ENCODE results near the gene RANBP17.
"Not testable (repeated sequence)": the region's sequence is repeated elsewhere in the genome, so short reads cannot be mapped to it uniquely, and the experiment has no call there.

Gene RANBP17

DNA sequence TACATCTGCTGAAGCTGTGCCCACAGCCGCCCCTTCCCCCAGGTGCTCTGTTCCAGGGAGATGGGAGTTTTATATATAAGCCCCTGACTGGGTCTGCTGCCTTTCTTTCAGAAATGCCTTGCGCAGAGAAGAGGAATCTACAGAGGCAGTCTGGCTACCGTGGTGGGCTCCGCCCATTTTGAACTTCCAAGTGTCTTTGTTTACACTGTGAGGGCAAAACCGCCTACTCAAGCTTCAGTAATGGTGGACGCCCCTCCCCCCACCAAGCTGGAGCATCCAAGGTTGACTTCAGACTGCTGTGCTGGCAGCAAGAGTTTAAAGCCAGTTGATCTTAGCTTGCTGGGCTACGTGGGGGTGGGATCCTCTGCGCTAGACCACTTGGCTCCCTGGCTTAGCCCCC lies 41.3 kb downstream of the RANBP17 start:
- H3K4me1 ChIP-seq: no peaks in the 10 kb centered on the region
- no peak overlapping the region for H3K27ac ChIP-seq
- no peaks in the 10 kb centered on the region for H3K9me3 ChIP-seq (ENCODE audit: control insufficient read depth, low read length)
- H3K79me2 ChIP-seq: no peaks in the 10 kb centered on the region
- no peak overlapping the region for H2AFZ ChIP-seq
- no peaks in the 10 kb centered on the region for H3K36me3 ChIP-seq (ENCODE audit: control insufficient read depth, insufficient read depth, low read length)
- no peak overlapping the region for H3K4me2 ChIP-seq (ENCODE audit: low read length)
- H3K27me3 ChIP-seq (ENCODE audit: control insufficient read depth, insufficient read depth, low read length): no peaks in the 10 kb centered on the region
- H3K4me3 ChIP-seq (ENCODE audit: low read depth, low read length): no peak overlapping the region
- H3K9ac ChIP-seq: no peak overlapping the region
- TF ChIP-seq, protein P1, sequence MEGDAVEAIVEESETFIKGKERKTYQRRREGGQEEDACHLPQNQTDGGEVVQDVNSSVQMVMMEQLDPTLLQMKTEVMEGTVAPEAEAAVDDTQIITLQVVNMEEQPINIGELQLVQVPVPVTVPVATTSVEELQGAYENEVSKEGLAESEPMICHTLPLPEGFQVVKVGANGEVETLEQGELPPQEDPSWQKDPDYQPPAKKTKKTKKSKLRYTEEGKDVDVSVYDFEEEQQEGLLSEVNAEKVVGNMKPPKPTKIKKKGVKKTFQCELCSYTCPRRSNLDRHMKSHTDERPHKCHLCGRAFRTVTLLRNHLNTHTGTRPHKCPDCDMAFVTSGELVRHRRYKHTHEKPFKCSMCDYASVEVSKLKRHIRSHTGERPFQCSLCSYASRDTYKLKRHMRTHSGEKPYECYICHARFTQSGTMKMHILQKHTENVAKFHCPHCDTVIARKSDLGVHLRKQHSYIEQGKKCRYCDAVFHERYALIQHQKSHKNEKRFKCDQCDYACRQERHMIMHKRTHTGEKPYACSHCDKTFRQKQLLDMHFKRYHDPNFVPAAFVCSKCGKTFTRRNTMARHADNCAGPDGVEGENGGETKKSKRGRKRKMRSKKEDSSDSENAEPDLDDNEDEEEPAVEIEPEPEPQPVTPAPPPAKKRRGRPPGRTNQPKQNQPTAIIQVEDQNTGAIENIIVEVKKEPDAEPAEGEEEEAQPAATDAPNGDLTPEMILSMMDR (IDR thresholded peaks at IDR 0.05): no peak

DNA sequence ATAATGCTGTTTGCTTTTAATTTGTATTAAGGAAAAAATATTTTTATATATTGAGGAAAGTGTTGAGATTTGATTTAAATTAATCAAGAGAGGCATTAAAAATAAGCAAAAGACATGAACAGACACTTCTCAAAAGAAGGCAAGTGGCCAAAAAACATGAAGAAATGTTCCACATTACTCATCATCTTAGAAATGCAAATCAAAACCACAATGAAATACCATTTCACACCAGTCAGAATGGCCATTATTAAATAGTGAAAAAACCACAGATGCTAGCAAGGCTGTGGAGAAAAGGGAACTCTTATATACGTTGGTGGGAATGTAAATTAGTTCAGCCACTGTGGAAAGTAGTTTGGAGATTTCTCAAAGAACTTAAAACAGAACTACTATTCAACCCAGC lies 45.9 kb downstream of the RANBP17 start:
- TF ChIP-seq, protein P1 (IDR thresholded peaks at IDR 0.05): no peak
- Histone ChIP-seq H3K27me3 (ENCODE audit: control insufficient read depth, insufficient read depth, low read length) (no peaks in the 10 kb centered on the region), H3K36me3 (ENCODE audit: control insufficient read depth, insufficient read depth, low read length) (no peaks in the 10 kb centered on the region), H3K79me2 (no peaks in the 10 kb centered on the region), H3K9ac (no peak overlapping the region), H3K4me1 (no peaks in the 10 kb centered on the region), H3K4me3 (ENCODE audit: low read depth, low read length) (no peak overlapping the region), H3K27ac (no peak overlapping the region), H3K9me3 (ENCODE audit: control insufficient read depth, low read length) (no peaks in the 10 kb centered on the region), H2AFZ (no peak overlapping the region), H3K4me2 (ENCODE audit: low read length) (no peak overlapping the region)

GRCh38 chr5:170913573-170913972 lies 51.8 kb downstream of the RANBP17 start:
- H3K9me3 ChIP-seq (ENCODE audit: control insufficient read depth, low read length): no peaks in the 10 kb centered on the region
- no peaks in the 10 kb centered on the region for H3K27me3 ChIP-seq (ENCODE audit: control insufficient read depth, insufficient read depth, low read length)
- H3K36me3 ChIP-seq (ENCODE audit: control insufficient read depth, insufficient read depth, low read length): no peaks in the 10 kb centered on the region
- H3K79me2 ChIP-seq: no peaks in the 10 kb centered on the region
- no peak overlapping the region for H3K9ac ChIP-seq
- H3K4me2 ChIP-seq (ENCODE audit: low read length): no peak overlapping the region
- no peaks in the 10 kb centered on the region for H3K4me1 ChIP-seq
- TF ChIP-seq, protein P1 (IDR thresholded peaks at IDR 0.05): no peak
- no peak overlapping the region for H3K4me3 ChIP-seq (ENCODE audit: low read depth, low read length)
- H3K27ac ChIP-seq: no peak overlapping the region
- no peak overlapping the region for H2AFZ ChIP-seq

- Histone ChIP-seq H3K4me1 (no peaks in the 10 kb centered on the region), H3K27me3 (ENCODE audit: control insufficient read depth, insufficient read depth, low read length) (no peaks in the 10 kb centered on the region), H2AFZ (no peak overlapping the region), H3K4me2 (ENCODE audit: low read length) (no peak overlapping the region), H3K27ac (no peak overlapping the region), H3K9ac (no peak overlapping the region), H3K36me3 (ENCODE audit: control insufficient read depth, insufficient read depth, low read length) (no peaks in the 10 kb centered on the region), H3K9me3 (ENCODE audit: control insufficient read depth, low read length) (no peaks in the 10 kb centered on the region), H3K79me2 (no peaks in the 10 kb centered on the region), H3K4me3 (ENCODE audit: low read depth, low read length) (no peak overlapping the region)
- TF ChIP-seq, protein P1 (IDR thresholded peaks at IDR 0.05): no peak
Observed at GRCh38 chr5:170917113-170917512, 55.3 kb downstream of the RANBP17 start.

DNA sequence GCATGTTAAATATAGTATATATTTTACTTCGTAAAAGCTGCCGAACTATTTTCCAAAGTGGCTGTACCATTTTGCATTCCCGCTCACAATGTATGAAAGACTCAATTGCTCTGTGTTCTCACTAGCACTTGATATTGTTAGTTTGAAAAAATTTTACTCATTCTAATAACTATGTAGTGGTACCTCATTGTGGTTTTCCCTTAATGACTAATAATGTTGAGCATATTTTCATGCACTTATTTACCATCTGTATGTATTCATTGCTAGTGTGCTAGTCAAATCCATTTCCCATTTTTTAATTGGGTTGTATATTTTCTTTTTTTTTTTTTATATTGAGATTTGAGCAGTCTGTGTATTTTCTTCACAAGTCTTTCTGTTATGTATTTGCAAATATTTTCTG lies 58.4 kb downstream of the RANBP17 start:
- TF ChIP-seq, protein P1 (IDR thresholded peaks at IDR 0.05): no peak
- no peaks in the 10 kb centered on the region for H3K79me2 ChIP-seq
- H3K4me1 ChIP-seq: no peaks in the 10 kb centered on the region
- H3K9ac ChIP-seq: no peak overlapping the region
- no peaks in the 10 kb centered on the region for H3K36me3 ChIP-seq (ENCODE audit: control insufficient read depth, insufficient read depth, low read length)
- no peak overlapping the region for H3K4me2 ChIP-seq (ENCODE audit: low read length)
- H2AFZ ChIP-seq: no peak overlapping the region
- no peaks in the 10 kb centered on the region for H3K27me3 ChIP-seq (ENCODE audit: control insufficient read depth, insufficient read depth, low read length)
- no peak overlapping the region for H3K27ac ChIP-seq
- H3K9me3 ChIP-seq (ENCODE audit: control insufficient read depth, low read length): no peaks in the 10 kb centered on the region
- no peak overlapping the region for H3K4me3 ChIP-seq (ENCODE audit: low read depth, low read length)

GRCh38 chr5:170922331-170922730 lies 60.5 kb downstream of the RANBP17 start:
- not testable (repeated sequence) for H2AFZ ChIP-seq; H3K4me2 ChIP-seq (ENCODE audit: low read length); H3K79me2 ChIP-seq; H3K27ac ChIP-seq; H3K4me3 ChIP-seq (ENCODE audit: low read depth, low read length); H3K9ac ChIP-seq; H3K4me1 ChIP-seq; H3K27me3 ChIP-seq (ENCODE audit: control insufficient read depth, insufficient read depth, low read length); H3K9me3 ChIP-seq (ENCODE audit: control insufficient read depth, low read length); H3K36me3 ChIP-seq (ENCODE audit: control insufficient read depth, insufficient read depth, low read length)
